Activated CD4-positive, CD25-positive, alpha-beta regulatory T cell treated with anti-CD3 and anti-CD28 coated beads, Interleukin-2, amount 50 U/mL, for 72 hours (primary cell): ENCODE data around the gene SHISAL2A.

Experiments
- DNase-seq: peaks from one replicate; pipeline ENCODE4 v3.0.0; 2021

Gene SHISAL2A

GRCh38 chr1:52662645-52663313 lies 29.8 kb downstream of the SHISAL2A start:
- DNase-seq: no peak

GRCh38 chr1:52663716-52664115 lies 30.7 kb downstream of the SHISAL2A start:
- DNase-seq: no peak

GRCh38 chr1:52665006-52665941 lies 32.3 kb downstream of the SHISAL2A start:
- no peak for DNase-seq

- DNase-seq: no peak
Measured at GRCh38 chr1:52667290-52667689, 34.3 kb downstream of the SHISAL2A start.

DNA sequence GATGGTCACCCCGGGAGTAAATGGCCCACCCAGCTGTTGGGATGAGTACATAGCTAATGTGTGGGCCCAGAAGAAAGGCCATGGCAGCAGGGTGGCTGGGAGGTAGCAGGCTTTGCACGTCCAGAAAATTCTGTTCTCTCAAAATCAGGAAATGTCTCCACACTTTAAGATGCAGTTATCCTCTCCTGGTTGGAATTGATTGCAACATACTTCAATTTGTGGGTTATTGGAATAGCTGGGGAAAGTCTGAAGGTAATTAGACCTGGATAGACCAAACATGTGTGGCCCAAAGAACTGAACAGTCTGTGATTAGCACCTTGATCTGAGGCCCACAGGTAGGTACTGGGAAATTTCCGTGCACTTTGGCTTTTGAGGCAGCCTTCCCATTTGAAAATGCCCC lies 35.0 kb downstream of the SHISAL2A start:
- no peak for DNase-seq

DNA sequence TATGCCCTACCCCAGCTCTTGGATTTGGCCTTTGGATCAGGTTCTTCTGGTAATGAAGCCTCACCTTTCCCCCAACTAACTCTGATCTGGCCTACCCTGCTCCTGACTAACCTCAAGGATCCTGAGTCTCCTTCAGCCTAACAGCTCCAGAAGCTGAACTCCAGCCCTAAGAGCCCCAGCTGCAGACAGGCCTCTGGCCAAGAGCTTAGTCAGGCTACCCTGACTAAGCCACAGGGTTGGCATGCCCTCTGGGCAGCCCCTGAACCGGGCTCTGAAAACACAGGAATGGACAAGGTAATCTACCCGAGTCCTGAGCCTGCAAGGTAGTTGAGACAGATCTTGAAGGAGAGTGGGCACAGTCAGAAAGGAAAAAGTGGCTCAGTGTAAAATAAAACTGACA lies 35.7 kb downstream of the SHISAL2A start:
- DNase-seq: no peak

- DNase-seq: no peak
Measured at GRCh38 chr1:52669696-52670095, 36.7 kb downstream of the SHISAL2A start.

DNA sequence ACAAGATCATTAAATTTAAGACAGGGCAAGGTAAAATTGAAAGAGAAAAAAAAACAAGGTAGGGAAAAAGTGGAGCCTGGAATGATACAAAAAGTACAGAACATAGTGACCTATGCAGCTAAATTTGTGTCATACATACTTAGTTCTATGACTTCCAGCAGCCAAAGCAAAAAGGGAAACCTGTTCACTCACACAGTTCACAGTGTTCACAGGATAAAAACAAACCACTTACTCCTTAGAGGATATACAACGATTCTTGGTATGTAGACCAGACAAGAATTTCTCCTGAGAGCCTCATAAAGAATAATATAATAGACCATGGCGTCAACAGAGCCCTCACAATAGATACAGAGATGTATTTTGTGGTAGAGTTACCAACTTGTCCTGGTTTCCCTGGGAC lies 37.6 kb downstream of the SHISAL2A start:
- no peak for DNase-seq

DNA sequence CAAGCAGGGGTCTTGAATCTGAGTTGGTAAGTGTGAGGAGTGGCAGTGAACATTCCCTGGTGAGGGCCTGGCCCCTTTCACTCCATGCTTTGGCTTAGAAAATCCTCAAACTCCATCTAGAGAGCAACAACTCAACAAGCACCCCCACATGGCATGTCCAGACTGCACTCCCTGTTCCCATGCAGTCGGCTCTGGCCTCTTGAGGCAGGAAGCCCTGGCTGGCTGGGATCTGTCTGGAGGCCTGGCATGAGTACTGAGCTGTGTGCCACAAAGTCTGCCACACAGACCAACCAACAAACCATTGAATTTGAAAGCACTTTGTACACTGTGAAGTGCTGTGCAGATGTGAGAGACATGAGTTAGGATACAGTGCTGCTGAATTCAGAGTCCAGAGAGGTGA lies 40.0 kb downstream of the SHISAL2A start:
- no peak for DNase-seq

GRCh38 chr1:52673513-52673912 lies 40.5 kb downstream of the SHISAL2A start:
- no peak for DNase-seq

- no peak for DNase-seq
Measured at GRCh38 chr1:52674497-52675384, 41.8 kb downstream of the SHISAL2A start.

GRCh38 chr1:52676249-52676903 lies 43.4 kb downstream of the SHISAL2A start:
- DNase-seq: no peak

GRCh38 chr1:52677076-52677806 lies 44.3 kb downstream of the SHISAL2A start:
- DNase-seq: no peak

GRCh38 chr1:52679048-52679447 lies 46.1 kb downstream of the SHISAL2A start:
- DNase-seq: no peak

GRCh38 chr1:52679498-52679897 lies 46.5 kb downstream of the SHISAL2A start:
- DNase-seq: no peak

DNA sequence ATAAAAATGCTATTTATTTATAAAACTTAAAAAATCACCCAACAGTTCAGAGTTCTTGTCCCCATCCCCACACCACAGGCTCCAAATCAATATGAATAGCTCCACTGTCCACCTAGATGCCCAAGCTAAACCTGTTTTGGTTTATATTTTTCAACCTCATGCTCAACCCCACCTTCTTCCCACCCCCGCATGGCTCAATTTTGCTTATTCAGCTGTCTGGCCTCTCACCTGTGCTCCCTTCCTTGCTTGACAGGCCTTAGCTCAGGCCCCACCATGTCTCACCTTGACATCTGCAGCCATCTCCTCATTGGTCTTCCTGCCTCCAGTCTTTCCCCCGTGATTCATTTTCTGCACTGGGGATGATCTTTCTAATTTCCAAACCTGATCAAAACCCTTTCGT lies 47.4 kb downstream of the SHISAL2A start:
- no peak for DNase-seq

DNA sequence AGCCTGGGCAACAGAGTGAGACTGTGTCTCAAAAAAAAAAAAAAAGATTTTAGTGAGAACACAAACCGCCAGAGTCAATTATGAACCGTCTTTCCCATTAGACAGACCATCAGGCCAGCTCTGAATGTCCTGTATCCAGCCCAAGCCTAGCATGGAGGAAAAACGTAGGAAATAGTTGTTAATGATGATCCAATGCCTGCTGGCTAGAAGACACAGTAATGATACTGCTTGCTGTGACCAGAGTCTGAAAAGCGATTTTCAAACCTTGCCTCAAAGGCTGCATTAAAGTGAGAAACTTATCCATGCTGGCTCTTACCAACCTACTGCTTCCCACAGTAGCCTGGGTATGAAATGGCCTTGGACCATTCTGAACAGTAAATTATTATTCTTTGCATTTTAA lies 48.2 kb downstream of the SHISAL2A start:
- no peak for DNase-seq

- DNase-seq: no peak
Measured at GRCh38 chr1:52683367-52683940, 50.5 kb downstream of the SHISAL2A start.

DNA sequence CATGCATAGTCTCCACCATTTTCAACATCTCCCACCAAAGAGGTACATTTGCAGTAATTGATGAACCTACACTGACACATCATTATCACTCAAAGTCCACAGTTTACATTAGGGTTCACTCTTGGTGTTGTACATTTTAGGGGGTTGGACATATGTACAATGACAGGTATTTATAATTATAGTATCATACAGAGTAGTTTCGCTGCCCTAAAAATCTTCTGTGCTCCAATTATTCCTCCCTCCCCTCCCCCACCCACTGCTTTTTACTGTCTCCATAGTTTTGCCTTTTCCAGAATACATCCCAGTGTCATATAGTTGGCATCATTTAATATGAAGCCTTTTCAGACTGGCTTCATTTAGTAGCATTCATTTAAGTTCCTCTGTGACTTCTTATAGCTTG lies 51.6 kb downstream of the SHISAL2A start:
- DNase-seq: no peak

GRCh38 chr1:52686261-52686751 lies 53.3 kb downstream of the SHISAL2A start:
- peak; percentile 74 for DNase-seq

- no peak for DNase-seq
Measured at GRCh38 chr1:52686830-52687229, 53.9 kb downstream of the SHISAL2A start.
